Measurements from ENCODE around the gene SERPINA9.
"Not testable (repeated sequence)": the region's sequence is repeated elsewhere in the genome, so short reads cannot be mapped to it uniquely, and the experiment has no call there.

SERPINA9 gene

DNA sequence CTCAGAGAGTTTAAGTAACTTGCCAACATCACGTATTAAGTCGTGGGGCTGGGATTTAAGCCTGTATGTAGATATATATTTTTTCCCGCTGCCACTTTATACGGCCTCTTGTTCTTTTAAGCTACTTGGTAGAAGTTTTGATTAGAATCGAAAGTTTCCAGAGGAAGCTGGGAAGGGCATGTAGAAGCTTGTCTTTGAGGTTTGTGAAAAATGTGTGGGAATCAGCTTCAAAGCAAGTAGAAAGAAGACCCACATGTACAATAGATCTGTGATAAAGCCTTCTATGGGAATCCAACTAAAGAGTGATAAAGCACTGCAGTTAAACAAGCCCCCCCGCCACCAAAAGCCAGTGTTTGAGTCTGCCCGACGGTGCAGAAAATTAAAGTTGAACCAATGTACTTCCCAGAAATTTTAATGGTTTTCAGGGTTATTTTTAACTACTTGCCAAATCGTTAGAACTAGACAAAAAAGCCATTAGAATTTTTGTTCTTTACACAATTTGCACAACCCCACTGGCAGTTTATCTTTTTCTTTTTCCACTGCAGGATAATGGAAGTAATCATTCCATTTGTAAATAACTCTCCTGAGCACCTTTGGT lies 48.9 kb downstream of the SERPINA9 start:
- DNase-seq (ENCODE audit: low read depth in 2 of 2) = no peak

DNA sequence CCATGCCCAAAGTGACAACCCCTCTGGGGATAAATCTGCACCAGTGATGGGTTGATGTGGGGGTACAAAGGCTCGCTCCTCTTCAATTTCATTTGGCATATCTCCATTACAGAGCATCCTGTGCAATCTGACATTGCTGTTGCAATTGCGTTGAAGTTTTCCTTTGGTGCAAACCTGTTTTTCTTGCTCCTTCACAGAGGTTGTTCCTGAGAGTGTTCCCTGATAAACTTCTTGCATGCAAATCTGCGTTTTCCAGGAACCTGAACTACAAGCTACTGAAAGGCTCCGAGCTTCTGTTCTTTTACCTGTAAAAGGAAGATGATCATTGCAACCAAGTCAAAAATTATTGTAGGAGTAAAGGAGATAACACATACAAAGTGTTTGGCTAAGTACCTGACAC lies 49.5 kb downstream of the SERPINA9 start:
- DNase-seq (ENCODE audit: low read depth in 2 of 2) = no peak

DNA sequence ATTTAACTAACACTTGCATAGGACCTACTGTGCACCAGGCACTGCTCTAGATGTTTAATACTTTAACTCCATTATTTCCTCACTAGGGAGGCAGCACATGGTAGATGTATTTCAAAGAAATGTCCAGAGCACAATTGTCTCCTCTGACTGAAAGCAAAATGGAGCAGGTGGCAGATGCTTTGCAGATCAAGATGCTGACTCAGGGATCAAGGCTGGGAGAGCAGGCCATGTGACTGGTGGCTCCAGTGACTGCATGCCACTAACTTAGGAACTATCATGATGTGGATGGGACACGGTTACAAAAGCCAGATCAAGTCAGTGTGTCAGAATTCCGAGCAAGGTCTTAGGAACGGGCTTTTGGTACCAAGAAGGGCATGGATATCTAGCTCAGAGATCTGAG lies 51.6 kb downstream of the SERPINA9 start:
- no peak for DNase-seq (ENCODE audit: low read depth in 2 of 2)

DNA sequence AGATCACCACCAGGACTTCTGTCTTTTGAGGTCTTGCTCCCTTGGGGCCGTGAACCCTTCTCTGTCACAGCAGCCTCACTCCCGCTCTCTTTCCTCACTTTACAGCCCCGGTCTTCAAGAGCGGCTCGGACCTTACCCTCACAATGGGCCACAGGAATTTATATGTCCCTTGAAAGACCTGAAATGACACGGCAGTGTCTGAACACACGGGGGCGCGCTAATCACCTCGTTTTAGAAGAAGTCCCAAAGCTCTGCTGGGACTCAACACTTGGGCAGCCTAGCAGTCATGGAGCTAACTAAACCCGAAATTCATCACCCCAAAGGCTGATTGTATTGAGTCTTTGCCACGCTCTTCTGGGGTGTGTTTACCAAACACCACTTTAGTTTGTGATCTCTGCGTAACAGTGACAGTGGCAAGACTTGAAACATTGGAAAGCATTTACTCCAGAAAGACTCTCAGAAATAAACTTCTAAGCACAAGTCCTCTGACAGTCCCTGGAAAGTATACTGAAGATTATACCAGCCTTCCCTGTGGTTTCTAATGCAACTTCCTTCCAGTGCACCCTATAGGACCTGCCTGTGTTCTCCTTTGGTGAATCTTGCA lies 52.4 kb downstream of the SERPINA9 start:
- peak in 1 of 2 donors; percentile 3 for DNase-seq (ENCODE audit: low read depth in 2 of 2)

DNA sequence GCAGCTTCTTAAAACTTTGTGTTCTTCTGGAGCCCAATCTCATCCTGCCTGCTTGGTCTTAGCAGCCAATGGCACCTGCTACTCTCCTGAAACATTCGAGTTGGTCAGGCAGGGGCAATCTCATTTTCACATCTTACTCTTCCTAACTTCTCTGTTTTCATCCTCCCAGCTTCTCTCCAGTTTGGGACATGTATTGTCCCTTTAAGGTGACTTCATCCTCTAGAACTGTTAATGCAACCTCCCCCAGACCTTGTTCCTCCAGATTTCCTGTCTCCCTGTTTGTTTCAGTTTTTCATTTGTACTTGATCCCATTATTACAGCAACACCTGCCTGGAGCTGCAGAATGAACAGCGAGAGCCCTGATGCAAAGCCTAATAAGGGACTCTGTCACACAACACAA lies 54.7 kb downstream of the SERPINA9 start:
- DNase-seq (ENCODE audit: low read depth in 2 of 2) = no peak

DNA sequence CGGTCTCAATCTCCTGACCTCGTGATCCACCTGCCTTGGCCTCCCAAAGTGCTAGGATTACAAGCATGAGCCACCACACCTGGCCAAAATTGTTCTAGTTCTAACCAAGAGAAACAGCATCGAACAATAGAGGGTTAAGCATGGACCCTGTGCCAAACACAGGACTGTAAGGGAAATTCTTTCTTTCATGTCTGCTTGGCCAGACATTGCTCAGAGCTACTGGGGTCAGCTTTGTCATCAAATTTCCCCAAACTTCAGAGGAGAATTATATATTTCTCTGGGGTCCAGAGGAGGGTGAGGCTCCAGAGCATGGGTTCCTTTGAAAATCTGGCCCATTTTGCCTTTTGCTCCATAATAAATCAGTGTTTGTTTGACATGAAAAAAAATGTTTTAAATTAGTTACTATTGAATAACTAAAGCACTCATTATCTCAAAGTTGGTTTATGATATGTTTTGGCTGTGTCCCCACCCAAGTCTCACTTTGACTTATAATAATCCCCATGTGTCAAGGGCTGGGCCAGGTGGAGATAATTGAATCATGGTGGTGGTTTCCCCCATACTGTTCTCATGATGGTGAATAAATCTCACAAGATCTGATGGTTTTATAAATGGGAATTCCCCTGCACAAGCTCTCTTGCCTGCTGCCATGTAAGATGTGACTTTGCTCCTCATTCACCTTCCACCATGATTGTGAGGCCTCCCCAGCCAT lies 58.3 kb downstream of the SERPINA9 start:
- DNase-seq (ENCODE audit: low read depth in 2 of 2) = not testable (repeated sequence)

Measured in stimulated activated CD8-positive, alpha-beta memory T cell treated with anti-CD3 and anti-CD28 coated beads, Interleukin-15, amount 100 ng/mL, for 4 hours (primary cell).